Fibroblast of mammary gland (primary cell): ENCODE measurements around the gene CTSZ.

Experiments
- DNase-seq: peaks from one replicate; pipeline ENCODE4 v3.0.0-alpha.2; 2010; ENCODE audit warnings: low read depth
- H3K4me3 ChIP-seq: 2 replicates; pipeline ENCODE4 v1.5.1; 2011; ENCODE audit warnings: low read depth, mild to moderate bottlenecking, low read length, moderate library complexity; ENCODE audit not compliant: control insufficient read depth
- CTCF ChIP-seq: conservative IDR thresholded peaks from 2 replicates; pipeline ENCODE4 v1.5.1; 2011; ENCODE audit warnings: low read depth, low read length, inconsistent platforms; ENCODE audit not compliant: control insufficient read depth, insufficient read depth

CTSZ gene

DNA sequence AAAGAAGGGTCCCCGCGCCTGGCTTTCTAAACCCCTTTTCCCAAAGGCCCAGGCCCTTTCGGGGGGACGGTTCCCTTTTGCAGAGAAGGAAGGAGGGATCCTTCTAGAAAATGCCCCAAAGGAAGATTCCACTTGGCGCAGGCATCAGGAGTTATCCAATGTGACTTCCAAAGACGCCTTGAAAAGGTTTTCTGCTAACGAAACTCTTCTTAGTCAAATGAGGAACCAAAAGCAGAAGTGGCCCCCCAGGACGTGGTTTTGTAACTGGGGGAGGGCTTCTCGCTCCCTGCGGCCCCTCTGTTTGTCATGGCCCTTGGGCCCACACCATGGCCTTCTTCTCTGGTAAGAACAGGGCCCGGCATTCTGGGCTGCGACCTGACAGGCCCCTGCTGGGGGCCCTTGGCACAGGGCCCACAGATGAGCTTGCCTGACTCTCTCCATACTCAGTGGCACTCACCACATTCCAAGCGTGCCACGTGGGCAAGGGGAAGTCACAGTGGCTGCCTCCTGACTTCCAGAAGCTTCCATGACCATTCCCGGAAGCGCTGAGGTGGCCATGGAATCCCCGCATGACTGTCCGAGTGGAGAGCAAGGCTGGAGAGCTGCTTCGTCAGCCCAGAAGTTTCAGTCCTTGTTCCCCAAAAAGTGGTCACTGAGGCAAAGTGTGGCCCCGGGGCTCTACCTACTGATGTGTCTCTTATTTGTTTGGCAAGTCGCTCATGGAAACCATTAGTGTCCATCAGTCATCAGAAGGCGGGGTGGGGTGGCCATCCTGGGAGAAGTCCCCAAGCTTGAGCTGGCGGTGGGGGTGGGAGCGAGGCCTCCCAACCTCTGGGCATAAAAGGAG, 834 bp upstream of the CTSZ start:
- no peak for TF ChIP-seq CTCF

GRCh38 chr20:59006167-59006863, 739 bp downstream of the CTSZ start:
- H3K4me3 ChIP-seq, result peak overlapping the region; percentile 69
- no peak for TF ChIP-seq CTCF
- peak; percentile 35 for DNase-seq

More for the DNA sequence above, 834 bp upstream of the CTSZ start:
- no peak overlapping the region for H3K4me3 ChIP-seq
- no peak for DNase-seq

DNA sequence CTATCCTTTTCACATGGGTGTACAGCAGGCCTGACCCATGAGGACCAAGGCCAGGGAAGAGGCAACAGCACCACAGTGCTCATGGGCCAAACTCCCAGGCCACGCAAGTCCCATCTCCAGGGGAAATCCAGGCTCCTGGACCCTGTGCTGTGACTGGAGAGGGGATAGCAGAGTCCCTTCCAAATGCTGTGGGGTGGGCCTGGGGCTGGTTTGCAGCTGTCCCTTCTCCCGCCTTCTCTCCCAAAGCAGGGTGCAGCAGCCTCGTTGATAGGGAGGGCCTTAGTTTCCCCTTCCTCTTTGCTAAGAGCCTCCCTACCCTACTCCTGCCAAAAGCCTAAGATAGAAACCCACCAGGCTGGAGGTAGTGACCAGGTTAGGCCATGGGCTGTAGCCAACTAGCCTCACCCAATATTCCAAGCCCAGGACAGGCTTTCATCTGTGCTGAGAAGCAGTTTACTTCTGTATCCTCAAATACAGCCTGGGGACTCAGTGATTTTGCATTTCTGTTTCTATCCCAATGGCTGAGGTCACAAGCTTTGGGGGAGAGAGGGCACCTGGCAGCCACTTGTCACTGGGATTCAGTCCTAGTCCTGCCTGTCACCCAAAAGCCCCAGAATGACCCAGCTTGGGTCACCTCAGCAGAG, 1.4 kb downstream of the CTSZ start:
- H3K4me3 ChIP-seq, result peak overlapping the region; percentile 69
- no peak for TF ChIP-seq CTCF
- DNase-seq, result no peak

- peak overlapping the region; percentile 4 for H3K4me3 ChIP-seq
- no peak for TF ChIP-seq CTCF
- no peak for DNase-seq
Observed at GRCh38 chr20:59004763-59005522, 2.1 kb downstream of the CTSZ start.

- TF ChIP-seq CTCF, result no peak
- H3K4me3 ChIP-seq, result no peak overlapping the region
- DNase-seq, result no peak
Observed at GRCh38 chr20:59004493-59004762, 2.6 kb downstream of the CTSZ start.

GRCh38 chr20:59003836-59004492, 3.1 kb downstream of the CTSZ start:
- no peak overlapping the region for H3K4me3 ChIP-seq
- no peak for TF ChIP-seq CTCF
- no peak for DNase-seq
